ENCODE measurements around the gene KCTD20.
A peak's percentile ranks its signal among the peaks of the same experiment; 100 is the strongest.

DNA sequence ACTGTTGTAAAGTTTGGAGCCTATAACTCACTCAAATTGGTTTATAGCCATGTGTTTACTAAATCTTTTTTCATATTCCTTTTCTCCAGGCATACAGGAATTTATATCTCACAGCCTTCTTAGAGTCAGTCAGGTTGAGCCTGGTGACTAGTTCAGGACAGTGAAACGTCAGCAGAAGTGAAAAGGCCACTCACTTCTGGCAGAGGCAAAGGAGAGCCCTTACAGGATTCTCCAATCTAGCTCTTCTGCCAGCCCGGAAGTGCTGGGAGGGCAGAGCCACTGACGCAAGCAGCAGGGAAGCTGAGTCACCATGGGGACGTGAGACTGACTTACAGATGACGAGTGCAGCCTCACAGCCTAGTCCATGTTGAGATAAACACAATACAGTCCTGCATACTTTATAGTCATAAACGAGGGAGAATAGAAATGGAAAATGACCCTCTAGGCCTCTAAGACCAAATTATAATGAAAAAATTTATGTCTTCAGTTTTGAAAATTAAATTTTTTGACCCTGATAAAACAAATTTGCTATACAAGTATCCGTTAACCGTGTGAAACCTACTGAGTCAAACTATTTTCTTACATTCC lies 1.4 kb upstream of the KCTD20 start:
- TF ChIP-seq, protein P1, sequence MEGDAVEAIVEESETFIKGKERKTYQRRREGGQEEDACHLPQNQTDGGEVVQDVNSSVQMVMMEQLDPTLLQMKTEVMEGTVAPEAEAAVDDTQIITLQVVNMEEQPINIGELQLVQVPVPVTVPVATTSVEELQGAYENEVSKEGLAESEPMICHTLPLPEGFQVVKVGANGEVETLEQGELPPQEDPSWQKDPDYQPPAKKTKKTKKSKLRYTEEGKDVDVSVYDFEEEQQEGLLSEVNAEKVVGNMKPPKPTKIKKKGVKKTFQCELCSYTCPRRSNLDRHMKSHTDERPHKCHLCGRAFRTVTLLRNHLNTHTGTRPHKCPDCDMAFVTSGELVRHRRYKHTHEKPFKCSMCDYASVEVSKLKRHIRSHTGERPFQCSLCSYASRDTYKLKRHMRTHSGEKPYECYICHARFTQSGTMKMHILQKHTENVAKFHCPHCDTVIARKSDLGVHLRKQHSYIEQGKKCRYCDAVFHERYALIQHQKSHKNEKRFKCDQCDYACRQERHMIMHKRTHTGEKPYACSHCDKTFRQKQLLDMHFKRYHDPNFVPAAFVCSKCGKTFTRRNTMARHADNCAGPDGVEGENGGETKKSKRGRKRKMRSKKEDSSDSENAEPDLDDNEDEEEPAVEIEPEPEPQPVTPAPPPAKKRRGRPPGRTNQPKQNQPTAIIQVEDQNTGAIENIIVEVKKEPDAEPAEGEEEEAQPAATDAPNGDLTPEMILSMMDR (IDR thresholded peaks at IDR 0.05 in 2 of 3, conservative IDR thresholded peaks at IDR 0.05 in 1 of 3; ENCODE audit: borderline replicate concordance in 1 of 3, insufficient read depth in 1 of 3, low read depth in 2 of 3, low read length in 2 of 3): no peak
- TF ChIP-seq POLR2AphosphoS5 (IDR thresholded peaks at IDR 0.05; ENCODE audit: low read depth, low read length): peak; percentile 84
- no peak for TF ChIP-seq EZH2 (IDR thresholded peaks at IDR 0.05)
- TF ChIP-seq POLR2A (IDR thresholded peaks at IDR 0.05; ENCODE audit: borderline replicate concordance, extremely low read depth, insufficient read depth, insufficient read length): peak; percentile 27
- peak; percentile 81 for TF ChIP-seq JUND (IDR thresholded peaks at IDR 0.05)
- TF ChIP-seq, protein P2, sequence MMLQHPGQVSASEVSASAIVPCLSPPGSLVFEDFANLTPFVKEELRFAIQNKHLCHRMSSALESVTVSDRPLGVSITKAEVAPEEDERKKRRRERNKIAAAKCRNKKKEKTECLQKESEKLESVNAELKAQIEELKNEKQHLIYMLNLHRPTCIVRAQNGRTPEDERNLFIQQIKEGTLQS (IDR thresholded peaks at IDR 0.05): peak; percentile 41; the same call in 1 of the 2 replicates
- TF ChIP-seq SP1 (IDR thresholded peaks at IDR 0.05; ENCODE audit: low read depth): peak; percentile 66
- TF ChIP-seq, protein P3, sequence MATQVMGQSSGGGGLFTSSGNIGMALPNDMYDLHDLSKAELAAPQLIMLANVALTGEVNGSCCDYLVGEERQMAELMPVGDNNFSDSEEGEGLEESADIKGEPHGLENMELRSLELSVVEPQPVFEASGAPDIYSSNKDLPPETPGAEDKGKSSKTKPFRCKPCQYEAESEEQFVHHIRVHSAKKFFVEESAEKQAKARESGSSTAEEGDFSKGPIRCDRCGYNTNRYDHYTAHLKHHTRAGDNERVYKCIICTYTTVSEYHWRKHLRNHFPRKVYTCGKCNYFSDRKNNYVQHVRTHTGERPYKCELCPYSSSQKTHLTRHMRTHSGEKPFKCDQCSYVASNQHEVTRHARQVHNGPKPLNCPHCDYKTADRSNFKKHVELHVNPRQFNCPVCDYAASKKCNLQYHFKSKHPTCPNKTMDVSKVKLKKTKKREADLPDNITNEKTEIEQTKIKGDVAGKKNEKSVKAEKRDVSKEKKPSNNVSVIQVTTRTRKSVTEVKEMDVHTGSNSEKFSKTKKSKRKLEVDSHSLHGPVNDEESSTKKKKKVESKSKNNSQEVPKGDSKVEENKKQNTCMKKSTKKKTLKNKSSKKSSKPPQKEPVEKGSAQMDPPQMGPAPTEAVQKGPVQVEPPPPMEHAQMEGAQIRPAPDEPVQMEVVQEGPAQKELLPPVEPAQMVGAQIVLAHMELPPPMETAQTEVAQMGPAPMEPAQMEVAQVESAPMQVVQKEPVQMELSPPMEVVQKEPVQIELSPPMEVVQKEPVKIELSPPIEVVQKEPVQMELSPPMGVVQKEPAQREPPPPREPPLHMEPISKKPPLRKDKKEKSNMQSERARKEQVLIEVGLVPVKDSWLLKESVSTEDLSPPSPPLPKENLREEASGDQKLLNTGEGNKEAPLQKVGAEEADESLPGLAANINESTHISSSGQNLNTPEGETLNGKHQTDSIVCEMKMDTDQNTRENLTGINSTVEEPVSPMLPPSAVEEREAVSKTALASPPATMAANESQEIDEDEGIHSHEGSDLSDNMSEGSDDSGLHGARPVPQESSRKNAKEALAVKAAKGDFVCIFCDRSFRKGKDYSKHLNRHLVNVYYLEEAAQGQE (IDR thresholded peaks at IDR 0.05; ENCODE audit: low read depth): no peak
- no peak for TF ChIP-seq SRF (IDR thresholded peaks at IDR 0.05; ENCODE audit: low read depth)

Data from HCT116 (cell line).